Measurements from ENCODE around the gene C6orf120. TPM values are rescaled to one million over a fixed set of nuclear protein-coding genes. Genes with fewer than 3 reads are reported as not detected.

Gene C6orf120
- total and polyA plus RNA-seq, 2 of the 13 experiments (the other 11 are each of a cell fraction or from before 2014, with no cell fraction given), result 21.7 to 29.9 TPM

DNA sequence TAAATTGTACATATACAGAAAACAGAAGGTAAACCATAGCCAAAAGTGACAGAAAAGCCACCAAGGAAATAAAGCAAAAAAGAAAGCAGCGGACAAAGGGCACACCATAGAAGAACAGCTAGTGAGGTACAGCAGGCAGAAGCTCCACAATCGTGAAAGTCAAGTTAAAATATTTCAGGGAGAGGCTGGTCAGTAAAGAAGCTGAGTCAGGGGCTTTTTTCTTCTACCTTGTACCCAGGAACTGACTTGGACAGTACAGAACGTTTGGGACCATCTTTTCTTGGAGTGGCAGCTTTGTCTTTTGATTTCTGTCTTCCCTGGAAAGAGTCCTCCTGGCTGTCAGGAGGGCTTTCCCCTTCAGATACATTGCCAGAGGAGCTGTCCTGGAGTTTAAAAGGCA is 8.1 kb downstream of the C6orf120 start:
- ChIA-PET CTCF (ENCODE audit: low intra/inter-chr PET ratio, low total read pairs) (no interaction called here), POLR2A (interaction anchor here (0.9 to 1.6 kb wide), 6 partner anchors 9 to 79 kb away, joined by 3 to 6 read pairs (median 4); partner anchors contain the start of genes C6orf120, DYNLT2, ERMARD and WDR27)
- DNase-seq (ENCODE audit: low spot score) (no peak), FAIRE-seq (no peak), ATAC-seq (no peak)
- H3K4me2 ChIP-seq (ENCODE audit: low read depth, low read length), result no peak overlapping the region
- peaks cover 10% of the 10 kb centered on the region for H3K79me2 ChIP-seq (ENCODE audit: insufficient read depth, low read length)
- 0 out of 2 replicates have a peak, but pooled peaks cover 5% of the 10 kb centered on the region for H4K20me1 ChIP-seq (ENCODE audit: insufficient read depth, low read length)
- H2AFZ ChIP-seq (ENCODE audit: low read length), result no peak overlapping the region
- TF ChIP-seq HMG20B (CRISPR knock-in tag; conservative IDR thresholded peaks at IDR 0.05) (no peak), HES4 (CRISPR knock-in tag; IDR thresholded peaks at IDR 0.05; ENCODE audit: borderline replicate concordance) (no peak), MAFK (conservative IDR thresholded peaks at IDR 0.05 in 1 of 2, IDR thresholded peaks at IDR 0.05 in 1 of 2; ENCODE audit: low read length in 2 of 2) (peak; percentile 31 to 56; a peak in 3 of 4 replicates), MAFF (IDR thresholded peaks at IDR 0.05; ENCODE audit: low read depth, low read length) (0 out of 2 replicates have a peak, but pooled peaks have one; percentile 27), RBM39 (IDR thresholded peaks at IDR 0.05; ENCODE audit: low read depth, low read length, poor library complexity, severe bottlenecking) (no peak)
- TF ChIP-seq, protein P1, sequence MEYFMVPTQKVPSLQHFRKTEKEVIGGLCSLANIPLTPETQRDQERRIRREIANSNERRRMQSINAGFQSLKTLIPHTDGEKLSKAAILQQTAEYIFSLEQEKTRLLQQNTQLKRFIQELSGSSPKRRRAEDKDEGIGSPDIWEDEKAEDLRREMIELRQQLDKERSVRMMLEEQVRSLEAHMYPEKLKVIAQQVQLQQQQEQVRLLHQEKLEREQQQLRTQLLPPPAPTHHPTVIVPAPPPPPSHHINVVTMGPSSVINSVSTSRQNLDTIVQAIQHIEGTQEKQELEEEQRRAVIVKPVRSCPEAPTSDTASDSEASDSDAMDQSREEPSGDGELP (IDR thresholded peaks at IDR 0.05; ENCODE audit: borderline replicate concordance, low read depth), result no peak
- TF ChIP-seq, protein P2, sequence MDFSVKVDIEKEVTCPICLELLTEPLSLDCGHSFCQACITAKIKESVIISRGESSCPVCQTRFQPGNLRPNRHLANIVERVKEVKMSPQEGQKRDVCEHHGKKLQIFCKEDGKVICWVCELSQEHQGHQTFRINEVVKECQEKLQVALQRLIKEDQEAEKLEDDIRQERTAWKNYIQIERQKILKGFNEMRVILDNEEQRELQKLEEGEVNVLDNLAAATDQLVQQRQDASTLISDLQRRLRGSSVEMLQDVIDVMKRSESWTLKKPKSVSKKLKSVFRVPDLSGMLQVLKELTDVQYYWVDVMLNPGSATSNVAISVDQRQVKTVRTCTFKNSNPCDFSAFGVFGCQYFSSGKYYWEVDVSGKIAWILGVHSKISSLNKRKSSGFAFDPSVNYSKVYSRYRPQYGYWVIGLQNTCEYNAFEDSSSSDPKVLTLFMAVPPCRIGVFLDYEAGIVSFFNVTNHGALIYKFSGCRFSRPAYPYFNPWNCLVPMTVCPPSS (IDR thresholded peaks at IDR 0.05), result no peak
- TF ChIP-seq, protein P3, sequence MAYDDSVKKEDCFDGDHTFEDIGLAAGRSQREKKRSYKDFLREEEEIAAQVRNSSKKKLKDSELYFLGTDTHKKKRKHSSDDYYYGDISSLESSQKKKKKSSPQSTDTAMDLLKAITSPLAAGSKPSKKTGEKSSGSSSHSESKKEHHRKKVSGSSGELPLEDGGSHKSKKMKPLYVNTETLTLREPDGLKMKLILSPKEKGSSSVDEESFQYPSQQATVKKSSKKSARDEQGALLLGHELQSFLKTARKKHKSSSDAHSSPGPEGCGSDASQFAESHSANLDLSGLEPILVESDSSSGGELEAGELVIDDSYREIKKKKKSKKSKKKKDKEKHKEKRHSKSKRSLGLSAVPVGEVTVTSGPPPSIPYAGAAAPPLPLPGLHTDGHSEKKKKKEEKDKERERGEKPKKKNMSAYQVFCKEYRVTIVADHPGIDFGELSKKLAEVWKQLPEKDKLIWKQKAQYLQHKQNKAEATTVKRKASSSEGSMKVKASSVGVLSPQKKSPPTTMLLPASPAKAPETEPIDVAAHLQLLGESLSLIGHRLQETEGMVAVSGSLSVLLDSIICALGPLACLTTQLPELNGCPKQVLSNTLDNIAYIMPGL (CRISPR knock-in tag; IDR thresholded peaks at IDR 0.05; ENCODE audit: borderline replicate concordance in 1 of 2, low read depth in 1 of 2), result no peak
- no peaks in the 10 kb centered on the region for H3K9me3 ChIP-seq (ENCODE audit: low read length)
- no peaks in the 10 kb centered on the region for H3K27me3 ChIP-seq (ENCODE audit: control insufficient read depth in 1 of 2, insufficient read depth in 2 of 2, low read length in 2 of 2)
- H3K4me1 ChIP-seq (ENCODE audit: insufficient read depth, low read length), result peaks cover 15% of the 10 kb centered on the region
- H3K36me3 ChIP-seq (replicated peaks in 1 of 2; ENCODE audit: control insufficient read depth in 1 of 2, insufficient read depth in 2 of 2, low read length in 2 of 2), result peaks cover 13 to 70% of the 10 kb centered on the region in 2 experiments
- BruUV-seq (replicated peaks), result no TSS peak
- intact Hi-C loops (cut with micrococcal nuclease; ENCODE audit: unreplicated experiment) (no loop called here), in situ Hi-C loops (cut with HindIII; ENCODE audit: extremely low pct_ligation_motif_present, low pct_unique_long_range_greater_than_20kb) (no loop called here)
- H3K4me3 ChIP-seq (replicated peaks in 1 of 3; ENCODE audit: insufficient read depth in 1 of 3, low read depth in 2 of 3, low read length in 3 of 3), result no peak overlapping the region
- 82% methylated on average over 3 of the region's 3 CpGs for WGBS (ENCODE audit: low lambda C conversion rate)
- H3K9ac ChIP-seq (ENCODE audit: insufficient read depth, low read depth, low read length), result no peak overlapping the region
- H3K27ac ChIP-seq (ENCODE audit: extremely low read length, insufficient read depth, low read length), result no peak overlapping the region
